Measurements from ENCODE around the gene COL5A2.

GRCh38 chr2:189124175-189124574, 55.4 kb downstream of the COL5A2 start:
- TF ChIP-seq CTCF (IDR thresholded peaks at IDR 0.05) (no peak), POLR2A (IDR thresholded peaks at IDR 0.05) (no peak)

Data from adrenal gland (tissue), 5 donors.